Fibroblast of lung (primary cell): ENCODE results near the gene PSRC1.

Source experiments
- CTCF ChIP-seq, 2 donors: IDR thresholded peaks in 1 of 2; conservative IDR thresholded peaks in 1 of 2; 1 replicate in 1 of 2; 2 replicates in 1 of 2; pipeline ENCODE4 v1.5.1; 2011 to 2012; ENCODE audit warnings: low read length in 2 of 2, control low read depth in 1 of 2, inconsistent platforms in 1 of 2, low read depth in 1 of 2, mild to moderate bottlenecking in 1 of 2
- EZH2 ChIP-seq: IDR thresholded peaks from 2 replicates; pipeline ENCODE4 v1.5.1; 2012; ENCODE audit warnings: low read length, control low read depth, mild to moderate bottlenecking; ENCODE audit errors: missing control alignments

GRCh38 chr1:109238382-109238781, 44.6 kb downstream of the PSRC1 start:
- TF ChIP-seq CTCF (conservative IDR thresholded peaks at IDR 0.05 in 1 of 2, IDR thresholded peaks at IDR 0.05 in 1 of 2; ENCODE audit: low read depth in 1 of 2, low read length in 2 of 2) (no peak), EZH2 (no peak)
